ENCODE data around the gene XCR1.

DNA sequence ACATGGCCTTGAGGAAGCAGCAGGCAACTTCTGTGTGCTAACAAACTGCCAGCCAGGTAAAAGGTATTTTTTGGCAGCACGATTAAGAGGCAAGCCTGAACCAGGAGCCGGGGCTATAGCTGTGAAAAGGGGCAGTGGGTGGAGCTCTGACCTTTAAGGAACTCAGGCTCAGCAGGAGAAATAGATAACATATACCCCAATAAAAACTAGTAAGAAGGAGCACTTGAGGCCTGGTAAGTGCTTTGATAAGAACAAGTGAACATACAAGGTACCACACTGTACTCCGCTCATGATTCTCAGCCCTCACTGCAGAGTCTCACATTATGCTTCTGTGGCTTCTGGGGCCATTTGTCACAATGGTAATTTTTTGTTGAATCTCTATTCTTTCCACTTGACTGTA lies 37.1 kb downstream of the XCR1 start:
- no peak for TF ChIP-seq CTCF (IDR thresholded peaks at IDR 0.05)
- no peak for TF ChIP-seq POLR2A (IDR thresholded peaks at IDR 0.05)

Data from heart left ventricle (tissue), 13 donors.